Stimulated activated CD8-positive, alpha-beta memory T cell treated with anti-CD3 and anti-CD28 coated beads, Interleukin-4, amount 100 ng/mL, for 48 hours (primary cell): ENCODE data around the gene REX1BD.

Source experiments
- DNase-seq: peaks from one replicate; pipeline ENCODE4 v3.0.0-alpha.2; 2020

Gene REX1BD

DNA sequence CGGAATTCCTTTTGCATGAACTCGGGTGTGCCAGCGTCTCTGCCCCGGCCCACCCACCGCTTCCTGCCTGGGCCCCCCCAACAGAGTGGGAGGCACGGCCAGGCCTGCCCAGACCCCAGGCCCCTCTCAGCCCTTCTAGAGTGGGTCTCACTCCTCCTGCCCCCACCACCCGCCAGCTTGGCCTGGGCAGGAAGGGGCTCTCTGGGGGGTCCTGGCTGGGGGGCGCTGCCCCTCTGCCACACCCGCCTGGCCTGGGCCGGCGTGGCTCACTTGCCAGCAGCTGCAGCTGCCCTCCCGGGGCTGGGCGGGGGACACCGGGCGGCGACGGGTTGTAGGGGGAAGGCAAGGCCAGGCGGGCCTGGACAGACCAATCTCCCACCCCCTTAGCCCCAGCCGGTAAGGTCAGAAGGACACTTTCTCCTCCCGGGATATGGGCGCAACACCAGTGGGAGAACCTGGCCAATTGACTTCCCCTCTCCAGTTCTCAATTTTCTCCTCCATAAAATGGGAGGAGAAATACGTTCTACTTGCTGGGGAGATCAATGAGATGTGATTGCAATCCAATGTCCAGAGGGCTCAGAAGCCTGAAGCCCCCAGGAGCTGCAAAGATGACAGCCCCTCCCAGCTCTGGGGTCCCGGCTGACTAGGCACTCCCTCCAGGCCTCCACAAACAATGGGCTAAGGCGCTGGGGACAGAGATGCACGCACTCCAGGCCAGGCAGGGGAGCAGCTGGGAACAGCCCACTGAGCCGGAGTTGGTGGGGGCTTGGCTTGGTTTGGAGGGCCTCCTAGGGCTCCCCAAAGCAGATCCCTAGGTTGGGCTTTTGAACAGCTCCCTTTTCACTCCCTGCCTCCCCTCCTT is 15.6 kb downstream of the REX1BD start:
- no peak for DNase-seq

DNA sequence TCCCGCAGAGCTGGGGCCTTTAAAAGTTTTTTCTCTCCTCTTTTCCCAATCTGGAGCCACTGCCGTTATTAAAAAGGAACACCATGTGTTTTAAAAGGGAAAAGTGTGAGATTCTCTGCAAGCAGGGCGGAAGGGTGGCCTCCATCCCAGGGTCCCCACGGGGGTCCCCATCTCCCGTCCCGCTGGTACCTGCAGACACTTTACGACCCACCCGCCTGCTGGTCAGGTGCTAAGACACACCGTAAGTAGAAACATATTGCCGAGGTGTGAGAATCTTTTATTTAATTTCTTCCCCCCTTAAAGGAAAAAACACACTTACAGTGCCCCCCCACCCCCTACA is 16.2 kb downstream of the REX1BD start:
- DNase-seq = no peak

DNA sequence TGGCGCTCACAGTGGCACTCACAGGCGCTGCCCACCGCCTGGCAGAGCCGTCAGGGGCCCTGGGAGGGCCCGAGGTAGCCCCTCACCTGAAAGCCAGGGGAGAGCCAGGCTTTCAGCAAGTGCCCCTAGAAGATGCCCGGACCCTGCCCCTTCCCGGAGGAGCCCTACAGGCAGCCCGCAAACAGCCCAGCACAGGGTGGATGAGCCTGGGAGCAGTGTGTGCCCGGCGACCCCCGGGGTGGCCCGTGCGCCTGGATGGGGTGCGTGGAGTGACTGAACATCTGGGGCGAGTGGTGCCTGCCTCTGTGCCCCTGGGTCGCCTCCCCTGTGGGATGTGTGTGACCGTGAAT is 16.6 kb downstream of the REX1BD start:
- DNase-seq = no peak

DNA sequence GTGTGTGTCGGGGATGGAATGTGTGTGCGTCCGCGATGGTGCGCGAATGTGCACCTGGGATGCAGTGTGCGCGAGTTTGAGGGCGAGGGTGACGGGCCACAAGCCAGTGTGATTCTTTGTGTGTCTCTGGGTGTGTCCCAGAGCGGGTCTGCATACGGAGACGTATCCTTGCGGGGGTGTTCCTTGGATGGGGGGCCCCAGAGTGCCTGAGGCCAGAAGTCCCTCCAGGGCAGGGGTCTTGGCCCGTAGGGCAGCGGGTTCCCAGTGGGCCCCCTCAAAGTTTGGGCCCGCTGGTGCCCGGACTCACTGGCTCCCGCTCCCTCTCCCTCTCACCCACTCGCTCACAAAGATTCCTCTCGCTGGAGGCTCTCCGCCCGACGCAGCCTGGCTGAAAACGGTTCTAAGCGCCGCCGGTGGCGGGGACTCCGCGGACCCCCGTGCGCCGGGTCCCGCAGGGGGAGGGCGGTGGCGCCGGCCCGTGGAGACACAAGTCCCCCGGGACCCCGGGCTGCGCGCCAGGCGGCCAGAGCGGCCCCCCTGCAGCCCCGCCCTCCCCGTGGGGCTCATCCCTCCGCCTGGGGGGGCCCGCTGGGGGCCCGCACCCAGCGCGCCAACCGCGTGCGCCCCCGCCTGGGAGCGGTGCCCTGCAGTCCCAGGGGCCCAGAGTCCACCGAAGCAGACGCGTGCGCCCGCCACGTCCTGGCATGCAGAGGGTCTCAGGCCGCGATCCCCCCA is 17.1 kb downstream of the REX1BD start:
- no peak for DNase-seq

DNA sequence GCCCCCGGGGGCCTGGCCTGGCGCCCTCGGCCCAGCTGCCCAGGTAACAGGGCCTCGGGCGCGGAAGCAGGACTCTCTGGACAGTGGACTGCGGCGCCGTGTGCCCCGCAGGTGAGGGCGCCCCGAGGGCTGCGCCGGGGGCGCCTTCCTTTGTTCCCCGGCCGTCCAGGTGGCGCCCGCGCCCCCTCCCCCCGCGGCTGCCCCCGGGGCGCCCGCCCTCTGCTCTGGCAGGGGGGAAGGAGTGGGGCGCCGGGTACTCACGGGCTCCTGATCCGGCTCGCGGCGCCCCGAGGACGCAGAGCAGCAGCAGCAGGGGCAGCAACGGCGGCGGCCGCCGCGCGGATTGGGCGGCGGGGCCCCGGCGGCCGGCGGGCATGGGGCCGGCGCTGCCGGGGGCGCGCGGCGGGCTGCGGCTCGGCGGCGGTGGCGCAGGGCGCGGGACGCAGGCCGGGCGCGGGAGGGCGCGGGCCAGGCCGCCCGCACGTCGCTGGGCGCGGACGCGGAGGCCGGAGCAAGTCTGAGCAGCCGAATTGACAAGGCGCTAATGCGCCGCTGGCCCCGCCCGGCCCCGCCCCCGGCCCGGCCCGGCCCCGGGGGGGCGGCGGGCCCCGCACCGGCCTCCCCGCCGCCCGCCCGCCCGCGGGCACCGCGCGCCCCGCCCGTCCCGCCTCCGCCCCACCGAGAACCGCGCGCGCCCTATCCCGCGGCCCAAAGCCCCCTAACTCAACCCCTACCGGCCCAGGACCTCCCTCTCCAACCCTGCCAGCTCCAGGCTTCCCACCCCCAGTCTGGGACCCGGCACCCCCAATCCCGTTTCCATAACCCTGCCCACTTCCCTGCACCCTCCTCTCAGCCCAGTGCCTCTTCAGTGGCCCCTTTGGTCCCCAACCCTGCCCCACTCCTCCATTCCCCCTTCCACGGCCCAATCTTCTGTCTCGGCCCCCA is 18.0 kb downstream of the REX1BD start, which contains the start of gene CRLF1:
Gene CRLF1 (minus strand): TSS at position 519 of the 945 bp plus-strand sequence. CDS start 143 bp downstream, at position 376.
- no peak for DNase-seq

DNA sequence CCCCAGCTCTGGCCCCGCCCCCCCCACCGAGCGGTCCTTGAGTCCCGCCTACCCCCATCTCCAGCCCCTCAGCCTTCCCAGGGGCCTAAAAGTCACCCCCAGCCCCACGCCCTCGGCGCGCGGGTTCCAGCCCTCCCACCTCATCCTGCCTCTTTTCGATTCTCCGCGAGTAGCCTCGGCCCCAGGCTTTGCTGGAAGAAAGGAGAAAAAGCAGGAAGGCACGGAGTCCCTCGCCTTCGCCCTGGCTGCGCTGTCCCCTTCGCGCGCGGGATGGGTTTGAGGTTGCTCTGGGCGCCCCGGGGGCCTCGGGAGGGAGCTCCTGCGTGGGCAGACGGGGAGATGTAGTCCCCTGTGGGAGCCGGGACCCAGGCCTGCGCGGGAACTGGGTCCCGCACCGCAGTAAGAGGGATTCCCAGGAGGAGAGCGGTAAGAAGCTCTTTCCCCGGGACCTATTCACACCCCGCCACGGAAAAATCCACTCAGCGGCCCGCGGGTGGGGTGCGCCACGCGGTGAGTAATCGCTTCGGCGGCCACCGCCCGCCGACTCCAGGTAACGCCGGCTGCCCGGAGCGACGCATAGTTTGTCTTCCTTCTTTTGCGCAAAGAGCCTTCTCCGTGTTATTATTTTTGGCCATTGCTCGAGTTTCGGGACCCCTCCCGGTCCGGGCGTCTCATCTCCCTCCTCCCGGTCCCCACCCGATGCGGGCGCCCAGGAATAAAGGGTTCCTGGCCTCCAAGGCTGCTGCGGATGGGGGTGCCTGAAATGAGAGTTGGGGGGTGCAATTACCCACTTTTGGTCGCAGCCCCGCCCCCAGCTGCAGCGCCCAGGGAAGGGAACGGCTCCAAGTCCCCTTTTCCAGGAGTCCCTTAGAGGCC is 18.9 kb downstream of the REX1BD start:
- DNase-seq = no peak

DNA sequence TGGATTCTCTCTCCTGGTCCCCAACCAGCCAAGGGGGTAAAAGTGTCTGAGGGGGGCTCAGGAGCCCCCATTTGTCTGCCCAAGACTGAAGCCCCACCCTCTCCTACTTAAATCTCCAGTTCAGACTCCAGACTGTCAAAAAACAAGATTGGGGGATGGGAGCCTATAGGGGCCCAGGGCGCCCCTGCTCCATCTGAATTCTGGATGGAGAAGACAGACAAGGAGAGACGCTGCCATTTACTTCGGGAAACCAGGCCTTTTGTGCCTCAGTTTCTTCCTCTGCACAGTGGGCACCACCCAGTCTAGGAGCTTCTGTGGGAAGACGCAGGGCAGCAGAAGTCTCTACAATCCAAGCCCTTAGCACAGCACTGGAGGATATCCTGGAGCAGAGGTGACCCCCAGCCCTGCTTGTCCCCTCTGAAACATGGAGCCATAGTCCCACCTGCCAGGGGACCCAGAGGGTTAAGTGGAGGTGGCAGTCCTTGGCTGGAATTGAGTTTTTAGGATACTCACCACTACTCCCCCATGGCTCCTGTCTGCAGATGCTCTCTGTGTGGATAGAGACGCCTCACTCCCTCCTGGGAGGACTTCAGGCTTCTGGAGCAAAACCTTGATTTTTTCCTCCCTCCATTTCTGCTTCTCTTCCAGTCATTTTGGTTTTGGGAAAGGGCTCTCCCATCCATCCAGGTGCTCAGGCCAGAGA is 19.7 kb downstream of the REX1BD start:
- no peak for DNase-seq

DNA sequence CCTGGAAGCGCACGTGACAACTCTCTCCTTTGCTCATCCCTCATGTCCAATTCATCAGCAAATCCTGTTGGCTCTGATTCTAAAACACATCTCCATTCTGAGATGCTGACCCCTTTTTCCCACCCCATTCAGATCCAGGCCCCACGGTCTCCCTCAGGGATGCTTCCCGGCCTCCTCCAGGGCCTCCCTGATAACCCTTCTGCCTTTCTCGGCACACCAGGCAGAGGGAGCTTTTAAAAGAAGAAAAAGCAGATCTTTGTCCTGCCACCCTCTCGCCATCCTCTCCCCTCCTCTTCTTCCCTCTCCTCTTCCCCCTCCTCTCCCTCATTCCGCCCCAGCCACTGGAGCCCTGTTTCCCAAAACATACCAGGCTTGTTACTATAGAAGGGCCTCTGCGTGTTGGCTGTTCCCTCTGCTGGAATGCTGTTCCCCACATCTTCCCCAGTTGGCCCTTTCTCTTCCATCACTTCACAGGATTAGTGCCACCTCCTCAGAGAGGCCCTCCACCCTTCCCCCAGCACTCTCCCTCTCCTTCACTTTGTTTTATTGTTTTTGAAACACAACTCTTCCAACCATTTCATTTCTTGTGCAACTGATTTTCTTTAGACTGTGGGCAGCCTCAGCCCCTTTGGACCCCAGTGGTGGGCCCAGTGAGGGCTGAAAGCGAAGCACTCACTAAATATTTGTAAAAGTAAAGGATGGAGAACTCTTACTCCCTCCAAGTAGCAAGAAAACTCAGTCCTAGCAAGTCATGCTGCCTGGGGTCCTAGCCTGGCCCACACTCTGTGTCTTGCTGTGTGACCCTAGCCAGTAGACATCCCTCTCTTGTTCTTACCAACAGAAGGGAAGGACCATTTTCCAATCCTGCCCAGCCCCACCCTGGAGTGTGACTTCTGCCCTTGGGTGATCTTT is 20.5 kb downstream of the REX1BD start:
- no peak for DNase-seq

DNA sequence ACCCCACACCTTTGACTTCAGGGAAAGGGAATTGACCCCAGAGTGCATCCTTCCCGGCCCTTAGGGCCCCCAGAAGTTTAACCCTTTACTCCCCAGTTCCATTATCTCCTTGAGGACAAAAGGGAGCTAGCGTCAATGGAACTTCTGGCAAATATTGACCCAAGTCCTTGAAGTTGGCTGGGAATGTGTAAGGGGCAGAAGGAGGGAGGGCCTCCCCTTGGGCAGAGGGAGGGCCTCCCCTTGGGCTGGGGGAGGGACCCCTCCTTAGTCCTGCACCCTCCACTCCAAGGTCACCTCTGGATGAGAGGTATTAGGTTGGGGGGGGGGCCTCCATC is 21.1 kb downstream of the REX1BD start:
- DNase-seq = no peak

DNA sequence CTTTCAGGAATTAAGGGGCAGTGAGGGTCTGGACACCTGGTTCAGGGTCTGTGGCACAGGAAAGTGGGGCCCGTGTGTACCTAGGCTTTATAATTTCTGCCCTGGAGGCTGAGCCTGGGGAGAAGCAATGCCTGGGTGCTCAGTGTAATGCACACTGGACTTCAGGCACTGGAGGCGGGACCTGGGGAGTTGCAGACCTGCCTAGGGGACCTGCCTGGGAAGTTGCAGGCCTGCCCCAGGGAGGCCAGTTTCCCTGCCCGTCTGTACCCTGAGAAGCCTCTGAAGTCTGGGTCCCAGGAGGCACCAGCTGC is 21.6 kb downstream of the REX1BD start:
- DNase-seq = no peak

DNA sequence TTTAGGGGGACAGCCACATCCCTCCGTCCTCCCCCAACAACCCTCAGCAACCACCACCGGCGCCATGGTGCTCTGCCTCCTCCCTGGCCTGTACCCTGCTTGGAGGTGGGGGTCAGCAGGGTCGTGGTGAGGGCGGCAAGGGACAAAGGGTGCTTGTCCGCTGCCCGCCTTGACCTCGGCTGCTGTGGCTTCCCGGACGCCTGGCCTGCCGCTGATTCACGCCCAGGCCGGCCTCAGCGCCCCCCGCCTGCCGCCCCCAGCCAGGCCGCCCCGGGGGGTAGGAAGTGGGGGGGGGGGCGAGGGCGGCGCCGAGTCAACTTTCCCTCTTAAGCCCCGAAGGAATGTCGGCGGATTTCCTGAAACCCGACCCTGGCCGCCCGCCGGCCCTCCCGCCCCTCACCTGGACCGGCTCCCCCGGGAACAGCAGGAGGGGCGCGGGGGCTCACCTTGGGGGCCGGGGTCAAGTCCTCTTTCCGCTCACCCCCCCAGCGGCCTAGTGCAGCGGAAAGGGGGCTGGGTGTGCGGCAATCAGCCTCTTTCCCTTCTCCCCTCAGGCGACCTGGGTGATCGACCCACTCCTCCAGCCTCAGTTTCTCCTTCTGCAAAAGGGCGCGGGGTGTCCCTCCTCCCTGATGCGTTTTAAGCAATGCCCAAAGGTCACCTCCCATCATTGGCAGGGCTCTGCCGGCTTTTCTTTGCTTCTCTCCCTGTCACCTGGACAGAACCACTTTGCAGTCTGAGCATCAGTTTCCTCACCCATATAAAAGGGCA is 22.1 kb downstream of the REX1BD start:
- DNase-seq = no peak

DNA sequence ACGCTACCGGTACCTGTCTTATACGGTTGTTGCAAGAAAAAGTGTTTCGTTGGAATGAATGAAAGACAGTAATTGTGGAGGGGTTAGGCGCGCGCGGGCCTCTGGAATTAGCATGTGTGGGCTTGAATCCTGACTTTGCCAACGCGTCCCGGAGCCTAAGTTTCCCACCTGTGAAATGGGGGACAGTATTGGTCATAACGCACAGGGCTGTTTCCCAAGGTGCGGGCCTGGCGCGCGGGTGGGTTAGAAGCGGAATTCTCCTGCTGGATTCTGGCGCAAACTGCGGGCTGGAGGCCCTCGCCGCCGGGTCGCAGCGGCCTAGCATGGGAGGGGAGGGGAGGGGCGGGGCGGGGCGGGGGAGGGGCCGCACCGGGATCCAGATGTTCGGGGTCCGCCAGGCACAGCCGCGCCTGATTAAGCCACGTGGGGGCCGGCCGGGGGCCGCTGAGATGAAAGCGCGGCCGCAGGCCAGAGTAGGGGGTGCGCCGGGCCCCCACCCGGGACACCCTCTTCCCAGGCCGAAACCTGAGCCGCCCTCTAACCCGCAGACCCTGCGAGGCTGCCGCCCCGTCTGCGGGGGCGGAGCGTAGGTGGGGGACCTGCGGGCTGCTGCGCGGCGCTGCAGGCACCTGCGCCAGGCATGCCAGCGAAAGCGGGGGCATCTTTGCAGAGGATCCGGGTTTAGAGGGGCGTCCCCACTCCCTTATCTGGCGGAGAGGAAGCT is 22.9 kb downstream of the REX1BD start:
- DNase-seq = no peak

DNA sequence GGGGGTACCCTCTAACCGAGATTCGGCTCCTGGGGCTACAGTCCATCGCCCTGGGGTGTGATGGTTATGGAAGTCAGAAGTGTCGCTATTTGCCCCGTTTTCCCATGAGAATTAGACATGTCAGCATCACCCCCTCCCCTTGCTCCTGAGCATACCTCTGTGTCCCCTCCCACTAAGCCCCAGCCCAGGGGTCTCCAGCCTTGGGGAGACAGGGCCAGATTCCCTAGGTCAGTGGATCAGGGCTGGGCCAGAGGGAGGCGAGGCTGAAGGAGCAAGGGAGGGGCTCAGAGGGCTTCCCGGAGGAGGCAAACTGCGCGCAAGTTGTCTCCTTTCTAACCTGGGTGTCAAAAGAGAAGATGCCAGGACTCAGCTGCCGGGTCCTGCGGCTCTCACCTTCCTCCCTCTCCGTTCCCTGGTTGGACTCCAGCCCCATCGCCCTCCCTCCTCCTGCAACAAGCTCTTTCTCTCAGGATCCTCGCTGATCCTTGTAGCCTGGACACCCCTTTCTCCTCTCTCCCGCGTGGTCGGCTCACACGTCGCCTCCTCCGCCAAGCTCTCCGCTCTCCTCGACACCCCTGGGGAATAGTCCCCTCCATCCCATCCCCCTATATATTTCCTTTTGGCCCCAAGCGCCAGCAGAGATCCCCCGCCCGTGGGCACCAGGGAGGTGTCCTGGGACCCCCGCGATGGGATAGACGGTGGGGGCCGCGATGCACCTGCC is 23.6 kb downstream of the REX1BD start:
- DNase-seq = no peak

DNA sequence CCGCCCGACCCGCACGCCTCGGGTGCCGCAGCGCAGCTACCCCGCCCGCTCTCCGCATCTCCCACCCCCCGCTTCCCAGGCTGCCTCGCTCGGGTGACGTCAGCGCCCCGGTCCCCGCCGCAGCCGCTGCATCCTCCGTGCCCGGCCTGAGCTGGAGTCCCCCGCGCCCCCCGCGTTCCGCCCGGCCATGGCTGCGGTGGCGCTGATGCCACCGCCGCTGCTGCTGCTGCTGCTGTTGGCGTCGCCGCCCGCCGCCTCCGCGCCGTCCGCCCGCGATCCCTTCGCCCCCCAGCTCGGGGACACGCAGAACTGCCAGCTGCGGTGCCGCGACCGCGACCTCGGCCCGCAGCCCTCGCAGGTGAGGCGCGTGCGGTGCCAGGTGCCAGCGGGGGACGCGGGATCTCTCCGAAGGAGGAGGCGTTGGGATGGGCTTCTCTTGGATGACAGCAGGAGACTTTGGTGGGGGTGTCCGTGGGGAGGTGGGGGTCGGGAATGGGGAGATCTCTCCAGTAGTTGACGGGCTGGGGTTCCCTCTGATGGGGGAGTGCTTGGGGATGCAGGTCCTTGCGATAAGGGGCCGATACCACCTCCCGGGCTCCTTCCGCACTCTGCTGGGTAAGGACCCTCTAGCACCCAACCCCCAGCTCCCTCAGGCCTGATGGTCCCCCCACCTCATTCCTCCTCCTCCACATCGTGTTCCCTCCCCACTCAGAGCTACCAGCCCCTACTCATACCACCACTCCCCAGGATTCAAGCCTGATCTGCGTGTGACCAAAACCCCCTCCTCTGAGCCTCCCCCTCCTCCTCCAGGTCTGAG is 24.4 kb downstream of the REX1BD start, which contains the start of gene TMEM59L:
Gene TMEM59L (plus strand): TSS at position 99 of the 817 bp plus-strand sequence. CDS start 89 bp downstream, at position 188.
- DNase-seq = peak; percentile 50

DNA sequence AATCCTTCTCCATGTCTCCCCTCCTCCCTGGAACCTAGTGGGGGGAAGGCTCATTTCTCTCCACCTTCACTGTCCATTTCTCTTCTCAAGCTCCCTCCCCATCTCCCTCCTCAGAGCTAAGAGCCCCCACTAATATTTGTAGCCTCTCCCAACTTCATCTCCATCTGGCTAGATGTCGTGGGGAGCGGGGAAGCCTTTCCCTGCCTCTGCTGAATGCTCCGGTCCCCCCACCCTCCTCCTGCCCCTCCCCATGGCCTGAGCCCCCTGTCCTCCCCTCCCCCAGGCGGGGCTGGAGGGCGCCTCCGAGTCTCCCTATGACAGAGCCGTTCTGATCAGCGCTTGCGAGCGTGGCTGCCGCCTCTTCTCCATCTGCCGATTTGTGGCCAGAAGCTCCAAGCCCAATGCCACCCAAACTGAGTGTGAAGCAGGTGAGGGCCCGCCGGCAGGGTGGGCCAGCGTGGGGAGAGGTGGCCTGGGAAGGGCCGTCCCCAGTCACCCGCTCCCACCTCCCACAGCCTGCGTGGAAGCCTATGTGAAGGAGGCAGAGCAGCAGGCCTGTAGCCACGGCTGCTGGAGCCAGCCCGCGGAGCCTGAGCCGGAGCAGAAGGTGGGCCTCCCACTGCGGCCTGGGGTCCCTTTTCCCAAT is 25.1 kb downstream of the REX1BD start:
- DNase-seq = no peak

DNA sequence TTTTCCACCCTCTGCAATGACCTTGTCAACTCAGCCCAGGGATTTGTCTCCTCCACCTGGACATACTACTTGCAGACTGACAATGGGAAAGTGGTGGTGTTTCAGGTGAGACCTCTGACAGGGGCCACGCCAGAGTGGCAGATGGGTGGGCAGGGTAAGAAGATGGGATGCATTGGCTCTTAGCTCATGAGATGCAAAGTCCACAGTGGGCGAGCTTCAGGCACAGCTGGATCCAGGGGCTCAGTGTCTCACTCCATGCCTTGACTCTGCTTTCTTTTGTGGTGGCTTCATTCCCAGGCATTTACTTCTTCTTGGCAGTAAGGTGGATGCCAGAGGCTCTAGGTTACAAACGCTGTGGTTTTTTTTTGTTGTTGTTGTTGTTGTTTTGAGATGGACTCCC is 27.4 kb downstream of the REX1BD start:
- DNase-seq = no peak

DNA sequence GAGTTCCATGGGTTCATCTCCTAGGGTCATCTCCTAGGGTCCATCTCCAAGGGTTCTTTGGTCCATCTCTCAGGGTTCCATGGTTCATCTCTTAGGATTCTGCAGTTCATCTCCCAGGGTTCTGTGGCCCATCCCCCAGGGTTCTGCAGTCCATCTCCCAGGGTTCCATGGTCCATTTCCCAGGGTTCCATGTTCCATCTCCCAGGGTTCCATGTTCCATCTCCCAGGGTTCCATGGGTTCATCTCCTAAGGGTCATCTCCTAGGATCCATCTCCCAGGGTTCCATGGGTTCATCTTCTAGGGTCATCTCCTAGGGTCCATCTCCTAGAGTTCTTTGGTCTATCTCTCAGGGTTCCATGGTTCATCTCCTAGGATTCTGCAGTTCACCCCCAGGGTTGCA is 29.0 kb downstream of the REX1BD start:
- no peak for DNase-seq
